Suprapubic skin (tissue), 4 donors: ENCODE data around the gene TBC1D5. TPM values are rescaled to one million over a fixed set of nuclear protein-coding genes. Genes with fewer than 3 reads are reported as not detected.

Experiments
- DNase-seq, 2 donors: peaks; one replicate each; pipeline ENCODE4 v3.0.0-alpha.2; 2019; ENCODE audit warnings: low spot score in 2 of 2
- H3K27ac ChIP-seq: fragments of 200-600 bp; sonication (generic); one replicate; pipeline ENCODE4 v1.5.1; 2019
- H3K27me3 ChIP-seq: fragments of 200-600 bp; sonication (generic); one replicate; pipeline ENCODE4 v1.5.1; 2019
- H3K36me3 ChIP-seq: fragments of 200-600 bp; sonication (generic); one replicate; pipeline ENCODE4 v1.5.1; 2019
- H3K4me1 ChIP-seq: fragments of 200-600 bp; sonication (generic); one replicate; pipeline ENCODE4 v1.5.1; 2019
- H3K4me3 ChIP-seq: fragments of 200-600 bp; sonication (generic); one replicate; pipeline ENCODE4 v1.5.1; 2019; ENCODE audit warnings: mild to moderate bottlenecking
- H3K9me3 ChIP-seq: fragments of 200-600 bp; sonication (generic); one replicate; pipeline ENCODE4 v1.5.1; 2019
- CTCF ChIP-seq, 2 donors: fragments of 200-600 bp in 1 of 2; fragments of 450-650 bp in 1 of 2; sonication (generic) in 1 of 2; IDR thresholded peaks; one replicate each; pipeline ENCODE4 v1.5.1; 2016 to 2019; ENCODE audit warnings: antibody characterized with exemption in 2 of 2, mild to moderate bottlenecking in 1 of 2, moderate library complexity in 1 of 2
- EP300 ChIP-seq: sonication (generic); formaldehyde crosslinking; IDR thresholded peaks from one replicate; pipeline ENCODE4 v1.6.1; 2017; ENCODE audit warnings: antibody characterized with exemption
- POLR2A ChIP-seq, 2 donors: fragments of 450-650 bp; IDR thresholded peaks; one replicate each; pipeline ENCODE4 v1.6.1; 2017; ENCODE audit warnings: antibody characterized with exemption in 2 of 2, mild to moderate bottlenecking in 2 of 2, moderate library complexity in 2 of 2
- POLR2AphosphoS5 ChIP-seq, 3 donors: sonication (generic); formaldehyde crosslinking; IDR thresholded peaks; one replicate each; pipeline ENCODE4 v1.6.1; 2017; ENCODE audit warnings: antibody characterized with exemption in 3 of 3
- WGBS: methylation state at CpG from one replicate; pipeline ENCODE4 v1.1.5; 2018; 5-methylcytosine and 5-hydroxymethylcytosine counted together
- total RNA-seq, 4 donors: library from RNA; depleted of rRNA; stranded (reverse); fragments of >200 nt; gene quantifications; one replicate each; pipeline ENCODE4 v1.1.0, GENCODE V29; 2016

TBC1D5 gene
- total RNA-seq, 4 donors from 2014 or later = 66.4 to 98.5 (median 79.9) TPM

GRCh38 chr3:17329927-17330326 lies 412.5 kb downstream of the TBC1D5 start:
- no peak overlapping the region for H3K27ac ChIP-seq
- no peak for DNase-seq
- H3K4me3 ChIP-seq = no peak overlapping the region
- no peaks in the 10 kb centered on the region for H3K36me3 ChIP-seq
- 96% methylated on average over 1 of the region's 1 CpG for whole genome bisulfite sequencing
- H3K27me3 ChIP-seq = no peaks in the 10 kb centered on the region
- H3K9me3 ChIP-seq = no peaks in the 10 kb centered on the region
- TF ChIP-seq POLR2AphosphoS5 (IDR thresholded peaks at IDR 0.05) = no peak
- no peak for TF ChIP-seq EP300
- no peak for TF ChIP-seq POLR2A (IDR thresholded peaks at IDR 0.05)
- TF ChIP-seq CTCF (IDR thresholded peaks at IDR 0.05) = no peak
- H3K4me1 ChIP-seq = no peaks in the 10 kb centered on the region

- Histone ChIP-seq H3K4me3 (no peak overlapping the region), H3K27me3 (no peaks in the 10 kb centered on the region), H3K27ac (no peak overlapping the region), H3K36me3 (no peaks in the 10 kb centered on the region), H3K4me1 (no peaks in the 10 kb centered on the region), H3K9me3 (no peaks in the 10 kb centered on the region)
- TF ChIP-seq POLR2A (IDR thresholded peaks at IDR 0.05) (no peak), CTCF (IDR thresholded peaks at IDR 0.05) (no peak), EP300 (no peak), POLR2AphosphoS5 (IDR thresholded peaks at IDR 0.05) (no peak)
- 75% methylated on average over 5 of the region's 5 CpGs for WGBS
- DNase-seq = no peak
These were observed 420.2 kb downstream of the TBC1D5 start for GRCh38 chr3:17322106-17322793.

DNA sequence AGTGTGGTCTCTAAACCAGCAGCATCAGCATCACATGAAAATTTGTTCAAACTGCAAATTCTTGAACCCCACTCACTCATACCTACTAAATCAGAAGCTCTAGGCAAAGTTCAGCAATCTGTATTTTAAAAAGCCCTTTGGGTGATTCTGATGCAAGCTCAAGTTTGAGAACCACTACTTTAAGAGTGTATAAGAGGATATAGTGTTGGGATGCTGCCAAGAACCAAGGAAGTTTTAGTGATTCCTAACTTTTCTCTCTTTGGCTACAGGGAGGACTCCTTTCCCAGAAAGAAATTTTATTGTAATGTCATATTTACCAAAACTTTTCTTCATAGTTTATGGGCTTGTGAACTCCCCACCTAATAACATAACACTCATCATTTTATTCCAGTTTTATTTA lies 422.2 kb downstream of the TBC1D5 start:
- Histone ChIP-seq H3K27me3 (no peaks in the 10 kb centered on the region), H3K9me3 (no peaks in the 10 kb centered on the region), H3K36me3 (no peaks in the 10 kb centered on the region), H3K4me3 (no peak overlapping the region), H3K27ac (no peak overlapping the region), H3K4me1 (no peaks in the 10 kb centered on the region)
- TF ChIP-seq EP300 (no peak), POLR2A (IDR thresholded peaks at IDR 0.05) (no peak), POLR2AphosphoS5 (IDR thresholded peaks at IDR 0.05) (no peak), CTCF (IDR thresholded peaks at IDR 0.05) (no peak)
- DNase-seq = no peak

DNA sequence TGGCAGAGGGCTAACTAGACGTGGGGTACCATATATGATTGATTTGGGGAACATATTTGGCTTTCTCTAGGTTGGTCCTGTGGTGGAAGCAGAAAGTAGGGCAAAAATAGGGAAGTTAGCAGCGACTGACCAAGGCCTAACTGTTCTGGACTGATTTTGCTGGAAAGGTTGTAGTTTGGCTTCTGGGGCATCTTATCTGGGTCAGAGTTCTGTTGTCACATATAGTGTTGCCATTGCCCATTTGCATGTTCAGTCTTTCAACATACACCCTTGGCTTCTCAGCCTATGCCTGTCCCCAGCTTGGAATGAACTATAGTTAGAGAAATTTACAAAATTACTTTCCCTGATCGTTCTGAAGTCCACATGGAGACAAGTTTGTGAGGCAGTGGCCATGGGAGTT lies 426.5 kb downstream of the TBC1D5 start:
- Histone ChIP-seq H3K4me1 (no peaks in the 10 kb centered on the region), H3K27ac (no peak overlapping the region), H3K36me3 (no peaks in the 10 kb centered on the region), H3K4me3 (no peak overlapping the region), H3K27me3 (no peaks in the 10 kb centered on the region), H3K9me3 (no peaks in the 10 kb centered on the region)
- TF ChIP-seq POLR2A (IDR thresholded peaks at IDR 0.05) = no peak
- no peak for TF ChIP-seq EP300
- TF ChIP-seq POLR2AphosphoS5 (IDR thresholded peaks at IDR 0.05) = no peak
- no peak for TF ChIP-seq CTCF (IDR thresholded peaks at IDR 0.05)
- WGBS = 85% methylated on average over 3 of the region's 3 CpGs
- no peak for DNase-seq

DNA sequence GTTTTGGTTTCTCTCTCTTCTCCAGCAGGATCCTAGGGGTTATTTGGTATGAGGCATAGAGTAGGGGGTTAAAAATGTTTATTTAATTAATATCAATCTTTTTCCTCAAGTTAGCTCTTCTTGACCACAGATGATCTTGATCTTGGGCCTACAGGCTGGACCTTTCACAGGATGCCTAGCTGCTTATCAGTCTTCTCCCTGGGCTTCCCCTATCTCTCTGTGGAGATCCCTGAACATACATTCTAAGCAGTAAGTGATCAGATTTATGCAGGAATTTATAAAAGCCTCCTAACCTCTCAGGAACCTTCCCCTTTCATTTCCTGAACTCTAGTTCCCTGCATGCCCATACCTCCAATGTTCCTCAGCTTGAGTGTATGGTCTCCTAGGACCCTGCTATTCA lies 428.3 kb downstream of the TBC1D5 start:
- Histone ChIP-seq H3K27ac (no peak overlapping the region), H3K27me3 (no peaks in the 10 kb centered on the region), H3K9me3 (no peaks in the 10 kb centered on the region), H3K36me3 (no peaks in the 10 kb centered on the region), H3K4me1 (no peaks in the 10 kb centered on the region), H3K4me3 (no peak overlapping the region)
- no peak for TF ChIP-seq POLR2AphosphoS5 (IDR thresholded peaks at IDR 0.05)
- TF ChIP-seq POLR2A (IDR thresholded peaks at IDR 0.05) = no peak
- no peak for TF ChIP-seq EP300
- no peak for TF ChIP-seq CTCF (IDR thresholded peaks at IDR 0.05)
- no peak for DNase-seq
